ENCODE data around the gene SFXN5.

- TF ChIP-seq POLR2AphosphoS5 (IDR thresholded peaks at IDR 0.05) = no peak
- no peak for TF ChIP-seq POLR2A (IDR thresholded peaks at IDR 0.05)
- no peak for TF ChIP-seq CTCF (IDR thresholded peaks at IDR 0.05)
Observed at GRCh38 chr2:73103018-73103542, 31.6 kb upstream of the SFXN5 start.
